Keratinocyte (primary cell): Measurements from ENCODE around the gene FN3KRP. TPM values are rescaled to one million over a fixed set of nuclear protein-coding genes. Genes with fewer than 3 reads are reported as not detected.

Experiments used
- DNase-seq: peaks from one replicate; pipeline ENCODE4 v3.0.0-alpha.2; 2011; ENCODE audit warnings: low read depth, missing footprints, low spot score
- FAIRE-seq: peaks from 2 replicates; lab custom pipeline; 2011; peaks lifted over from hg19 to GRCh38; lab: Jason Lieb, UNC
- H2AFZ ChIP-seq: 2 replicates; pipeline ENCODE4 v1.6.0; 2012; ENCODE audit warnings: low read length, control low read depth, inconsistent platforms; ENCODE audit not compliant: control insufficient read depth
- H3K27ac ChIP-seq: 2 replicates; pipeline ENCODE4 v1.5.1; 2011; ENCODE audit warnings: low read length; ENCODE audit not compliant: control insufficient read depth, insufficient read depth
- H3K27me3 ChIP-seq: 3 replicates; pipeline ENCODE4 v1.6.0; 2011; ENCODE audit warnings: low read length; ENCODE audit not compliant: control insufficient read depth, insufficient read depth; ENCODE audit errors: extremely low read depth
- H3K36me3 ChIP-seq, 2 experiments: 2 replicates in 1 of 2; 3 replicates in 1 of 2; pipeline ENCODE4 v1.5.1; 2011; ENCODE audit warnings: low read length in 2 of 2, mild to moderate bottlenecking in 1 of 2; ENCODE audit not compliant: control insufficient read depth in 2 of 2, insufficient read depth in 2 of 2; ENCODE audit errors: extremely low read depth in 1 of 2
- H3K4me1 ChIP-seq: 3 replicates; pipeline ENCODE4 v1.5.1; 2011; ENCODE audit warnings: low read length; ENCODE audit not compliant: control insufficient read depth, insufficient read depth; ENCODE audit errors: extremely low read depth
- H3K4me2 ChIP-seq: 3 replicates; pipeline ENCODE4 v1.6.0; 2011; ENCODE audit warnings: low read depth, low read length; ENCODE audit not compliant: control insufficient read depth, insufficient read depth; ENCODE audit errors: extremely low read depth
- H3K4me3 ChIP-seq, 3 experiments: fragments of 200-600 bp in 1 of 3; sonication (generic) in 1 of 3; 2 replicates in 2 of 3; 3 replicates in 1 of 3; pipeline ENCODE4 v1.5.1; 2011 to 2016; ENCODE audit warnings: low read length in 3 of 3, mild to moderate bottlenecking in 3 of 3, control low read depth in 2 of 3, inconsistent platforms in 1 of 3, low read depth in 1 of 3, mixed read lengths in 1 of 3, mixed run types in 1 of 3, moderate library complexity in 1 of 3; ENCODE audit not compliant: control insufficient read depth in 2 of 3, insufficient read depth in 2 of 3; ENCODE audit errors: extremely low read depth in 1 of 3
- H3K79me2 ChIP-seq: 2 replicates; pipeline ENCODE4 v1.6.0; 2012; ENCODE audit warnings: low read length; ENCODE audit not compliant: control insufficient read depth, insufficient read depth
- H3K9ac ChIP-seq: 3 replicates; pipeline ENCODE4 v1.6.0; 2011; ENCODE audit warnings: low read length; ENCODE audit not compliant: control insufficient read depth, insufficient read depth; ENCODE audit errors: extremely low read depth
- H3K9me1 ChIP-seq: 3 replicates; pipeline ENCODE4 v1.6.0; 2011; ENCODE audit warnings: low read length; ENCODE audit not compliant: control insufficient read depth, insufficient read depth; ENCODE audit errors: extremely low read depth
- H3K9me3 ChIP-seq: 2 replicates; pipeline ENCODE4 v1.5.1; 2012; ENCODE audit warnings: low read depth, low read length; ENCODE audit not compliant: control insufficient read depth
- H4K20me1 ChIP-seq: 3 replicates; pipeline ENCODE4 v1.6.0; 2011; ENCODE audit warnings: low read length; ENCODE audit not compliant: control insufficient read depth, insufficient read depth; ENCODE audit errors: extremely low read depth
- EZH2 ChIP-seq: IDR thresholded peaks from one replicate; pipeline ENCODE4 v1.6.1; 2012; ENCODE audit warnings: inconsistent platforms, mild to moderate bottlenecking, low read length, moderate library complexity
- dilution Hi-C: fragments of 300-500 bp; cut with MboI; formaldehyde crosslinking; loops from one replicate; pipeline ENCODE4 v1.7.0; 2020; ENCODE audit warnings: low sequenced_read_pairs; ENCODE audit not compliant: extremely low pct_ligation_motif_present
- polyA plus RNA-seq, 5 experiments: library from polyadenylated mRNA; depleted of rRNA in 3 of 5; stranded (reverse) in 3 of 5; stranded (forward) in 1 of 5; unstranded in 1 of 5; fragments of >200 nt; gene quantifications; 1 replicate in 1 of 5; 2 replicates in 3 of 5; 3 replicates in 1 of 5; pipeline versions ENCODE4 v1.2.1 to v1.2.3, GENCODE V29; 2011 to 2012; ENCODE audit warnings: missing spikeins in 2 of 5, low read depth in 1 of 5, low replicate concordance in 1 of 5
- TF ChIP-seq, protein P1 (sequence below), 3 experiments: IDR thresholded peaks in 1 of 3; conservative IDR thresholded peaks in 1 of 3; optimal IDR thresholded peaks in 1 of 3; 2 replicates in 2 of 3; 3 replicates in 1 of 3; pipeline versions ENCODE3 to v1.5.1; 2011; ENCODE audit warnings: low read length in 3 of 3, mild to moderate bottlenecking in 3 of 3, moderate library complexity in 2 of 3, control low read depth in 1 of 3, inconsistent platforms in 1 of 3; ENCODE audit not compliant: insufficient read depth in 2 of 3; ENCODE audit errors: extremely low read depth in 1 of 3

The FN3KRP gene
- polyA plus RNA-seq, 1 donor (not counting 4 experiments of a cell fraction or from before 2014, with no cell fraction given) = 25.7 TPM

DNA sequence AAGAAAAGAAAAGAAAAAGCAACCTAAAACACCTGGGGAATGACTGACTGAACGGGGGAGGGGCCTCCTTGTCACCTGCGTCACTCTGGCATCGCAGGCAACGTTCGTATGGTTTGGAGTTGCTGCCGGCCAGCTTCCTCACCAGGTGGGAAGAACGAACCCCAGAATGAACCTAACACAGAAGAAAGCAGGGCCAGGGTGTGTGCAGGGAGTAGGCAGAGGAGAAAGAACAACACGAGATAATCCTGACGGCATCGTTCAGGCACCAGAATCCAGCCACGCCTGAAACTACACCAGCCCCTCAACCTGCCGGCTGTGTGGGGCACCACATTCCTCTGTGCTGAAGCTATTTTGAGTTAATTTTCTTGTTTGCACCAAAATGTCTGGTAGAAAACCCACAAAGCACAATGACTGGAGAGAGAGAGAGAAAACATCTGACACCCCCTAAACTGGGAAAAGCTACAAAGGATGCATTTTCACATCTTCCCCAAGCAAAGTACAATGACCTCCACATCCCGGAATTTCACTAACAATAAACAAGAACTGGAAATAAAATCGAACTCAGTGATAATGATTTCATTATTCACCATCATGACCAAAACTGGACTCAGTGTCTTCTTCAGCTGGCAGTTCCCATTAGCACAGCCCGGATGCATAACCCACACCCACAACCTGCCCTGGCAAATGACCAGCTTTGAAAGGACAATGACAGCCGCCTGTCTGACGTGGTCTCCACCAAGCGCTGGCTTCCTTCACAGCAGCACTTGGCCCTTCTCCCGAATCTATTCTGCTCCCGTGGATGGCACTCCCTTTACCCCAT is 41.6 kb upstream of the FN3KRP start:
- no peak for FAIRE-seq
- TF ChIP-seq EZH2 = no peak
- TF ChIP-seq, protein P1, sequence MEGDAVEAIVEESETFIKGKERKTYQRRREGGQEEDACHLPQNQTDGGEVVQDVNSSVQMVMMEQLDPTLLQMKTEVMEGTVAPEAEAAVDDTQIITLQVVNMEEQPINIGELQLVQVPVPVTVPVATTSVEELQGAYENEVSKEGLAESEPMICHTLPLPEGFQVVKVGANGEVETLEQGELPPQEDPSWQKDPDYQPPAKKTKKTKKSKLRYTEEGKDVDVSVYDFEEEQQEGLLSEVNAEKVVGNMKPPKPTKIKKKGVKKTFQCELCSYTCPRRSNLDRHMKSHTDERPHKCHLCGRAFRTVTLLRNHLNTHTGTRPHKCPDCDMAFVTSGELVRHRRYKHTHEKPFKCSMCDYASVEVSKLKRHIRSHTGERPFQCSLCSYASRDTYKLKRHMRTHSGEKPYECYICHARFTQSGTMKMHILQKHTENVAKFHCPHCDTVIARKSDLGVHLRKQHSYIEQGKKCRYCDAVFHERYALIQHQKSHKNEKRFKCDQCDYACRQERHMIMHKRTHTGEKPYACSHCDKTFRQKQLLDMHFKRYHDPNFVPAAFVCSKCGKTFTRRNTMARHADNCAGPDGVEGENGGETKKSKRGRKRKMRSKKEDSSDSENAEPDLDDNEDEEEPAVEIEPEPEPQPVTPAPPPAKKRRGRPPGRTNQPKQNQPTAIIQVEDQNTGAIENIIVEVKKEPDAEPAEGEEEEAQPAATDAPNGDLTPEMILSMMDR (optimal IDR thresholded peaks at IDR 0.05 in 1 of 3, IDR thresholded peaks at IDR 0.05 in 1 of 3, conservative IDR thresholded peaks at IDR 0.05 in 1 of 3; ENCODE audit: extremely low read depth in 1 of 3, insufficient read depth in 2 of 3, low read length in 3 of 3) = no peak
- no peak for DNase-seq

DNA sequence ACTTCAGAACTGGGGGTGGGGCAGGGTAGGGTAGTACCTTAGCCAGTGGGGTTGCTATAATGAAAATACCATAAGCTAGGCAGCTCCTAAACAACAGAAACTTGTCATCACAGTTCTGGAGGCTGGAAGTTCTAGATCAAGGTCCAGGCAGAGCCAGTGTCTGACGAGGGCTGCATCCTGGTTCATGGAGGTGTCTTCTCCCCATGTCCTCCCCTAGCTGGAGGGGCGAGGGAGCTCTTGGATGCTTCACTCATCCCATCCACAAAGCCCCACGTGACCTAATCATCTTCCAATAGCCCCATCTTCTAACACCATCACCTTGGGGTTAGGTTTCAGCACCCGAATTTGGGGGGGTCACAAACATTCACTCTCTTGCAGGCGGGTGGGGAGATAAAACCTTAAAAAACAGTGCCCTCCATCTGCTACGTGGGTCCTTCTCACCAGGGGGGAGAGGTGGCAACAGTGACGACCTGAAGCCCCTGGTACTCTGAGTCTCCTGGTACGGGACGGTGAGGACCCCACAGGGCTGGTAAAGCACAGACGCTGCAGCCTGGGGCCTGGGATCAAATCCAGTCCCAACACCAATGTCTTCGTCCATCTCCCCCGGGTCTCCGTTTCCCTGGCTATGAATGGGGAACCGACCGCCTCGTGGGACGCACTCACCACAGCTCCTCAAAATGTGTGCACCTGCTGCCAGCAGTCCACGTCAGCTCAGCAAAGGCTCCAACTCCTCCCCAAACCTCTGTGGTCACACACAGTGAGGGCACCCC is 40.8 kb upstream of the FN3KRP start:
- Histone ChIP-seq H3K4me3 (no peak overlapping the region), H3K27ac (no peak overlapping the region), H3K9me3 (no peaks in the 10 kb centered on the region), H3K27me3 (no peaks in the 10 kb centered on the region), H3K9me1 (no peaks in the 10 kb centered on the region), H3K36me3 (no peaks in the 10 kb centered on the region), H3K79me2 (no peaks in the 10 kb centered on the region), H3K4me1 (no peaks in the 10 kb centered on the region), H2AFZ (no peak overlapping the region), H3K9ac (no peak overlapping the region), H3K4me2 (no peak overlapping the region), H4K20me1 (no peaks in the 10 kb centered on the region)
- TF ChIP-seq, protein P1 (optimal IDR thresholded peaks at IDR 0.05 in 1 of 3, IDR thresholded peaks at IDR 0.05 in 1 of 3, conservative IDR thresholded peaks at IDR 0.05 in 1 of 3; ENCODE audit: extremely low read depth in 1 of 3, insufficient read depth in 2 of 3, low read length in 3 of 3) = no peak
- TF ChIP-seq EZH2 = no peak
- DNase-seq (no peak), FAIRE-seq (no peak)
- dilution Hi-C loops = no loop called here

More for the DNA sequence above, 41.6 kb upstream of the FN3KRP start:
- H4K20me1 ChIP-seq = no peaks in the 10 kb centered on the region
- no peaks in the 10 kb centered on the region for H3K9me3 ChIP-seq
- H3K36me3 ChIP-seq = no peaks in the 10 kb centered on the region
- no peaks in the 10 kb centered on the region for H3K9me1 ChIP-seq
- no peak overlapping the region for H3K4me3 ChIP-seq
- no peak overlapping the region for H3K27ac ChIP-seq
- H3K79me2 ChIP-seq = no peaks in the 10 kb centered on the region
- dilution Hi-C loops = no loop called here
- no peak overlapping the region for H3K9ac ChIP-seq
- H3K4me1 ChIP-seq = no peaks in the 10 kb centered on the region
- H2AFZ ChIP-seq = no peak overlapping the region
- H3K4me2 ChIP-seq = no peak overlapping the region
- no peaks in the 10 kb centered on the region for H3K27me3 ChIP-seq
